ENCODE measurements around the gene SRCAP. TPM values are rescaled to one million over a fixed set of nuclear protein-coding genes. Genes with fewer than 3 reads are reported as not detected.

SRCAP gene
- total RNA-seq, 1 experiment from 2014 or later = 58.5 TPM

DNA sequence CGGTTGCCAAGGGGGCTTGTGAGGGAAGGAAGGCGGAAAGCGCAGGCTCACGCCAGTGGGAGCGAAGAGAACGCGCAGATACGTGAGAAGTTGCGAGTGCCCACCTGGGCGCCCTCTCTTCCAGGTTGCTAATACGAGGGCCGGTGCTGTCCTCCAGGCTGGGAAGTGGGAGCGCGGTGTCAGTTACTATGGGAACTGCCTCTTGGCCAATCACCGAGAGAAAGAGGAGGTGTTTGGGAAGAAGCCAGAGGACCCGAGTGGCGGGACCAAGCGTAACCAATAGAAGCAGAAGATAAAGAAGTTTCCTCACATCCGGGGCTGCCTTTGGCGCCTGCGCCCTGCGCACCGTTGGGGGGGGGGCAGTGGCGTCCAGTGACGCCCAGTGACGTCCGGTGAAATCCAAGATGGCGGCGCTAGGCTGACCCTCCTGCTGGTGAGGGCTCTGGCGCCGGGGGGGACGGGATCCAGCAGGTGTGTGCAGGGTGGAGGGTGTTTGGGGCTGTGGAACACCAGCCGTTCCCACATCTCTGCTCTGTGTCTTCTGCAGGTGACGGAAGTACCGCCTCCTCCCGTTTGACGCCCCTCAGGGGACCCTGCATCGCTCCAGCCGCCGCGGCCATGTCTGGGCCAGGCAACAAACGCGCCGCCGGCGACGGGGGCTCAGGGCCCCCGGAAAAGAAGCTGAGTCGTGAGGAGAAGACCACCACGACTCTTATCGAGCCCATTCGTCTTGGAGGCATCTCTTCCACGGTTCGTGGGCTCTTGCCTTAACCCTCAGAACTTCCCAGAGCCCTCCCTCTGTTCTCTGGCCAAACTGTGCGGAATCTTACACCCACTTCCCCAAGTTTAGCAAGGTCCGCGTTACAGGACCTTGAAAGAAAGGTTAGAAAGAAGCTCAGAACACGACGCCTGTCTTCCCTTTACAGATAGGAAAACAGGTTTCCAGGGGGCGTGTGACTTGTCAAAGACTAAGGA lies 63.2 kb downstream of the SRCAP start, which contains the start of the genes CFAP119 and RNF40 (continued):
- TF ChIP-seq, protein P1, sequence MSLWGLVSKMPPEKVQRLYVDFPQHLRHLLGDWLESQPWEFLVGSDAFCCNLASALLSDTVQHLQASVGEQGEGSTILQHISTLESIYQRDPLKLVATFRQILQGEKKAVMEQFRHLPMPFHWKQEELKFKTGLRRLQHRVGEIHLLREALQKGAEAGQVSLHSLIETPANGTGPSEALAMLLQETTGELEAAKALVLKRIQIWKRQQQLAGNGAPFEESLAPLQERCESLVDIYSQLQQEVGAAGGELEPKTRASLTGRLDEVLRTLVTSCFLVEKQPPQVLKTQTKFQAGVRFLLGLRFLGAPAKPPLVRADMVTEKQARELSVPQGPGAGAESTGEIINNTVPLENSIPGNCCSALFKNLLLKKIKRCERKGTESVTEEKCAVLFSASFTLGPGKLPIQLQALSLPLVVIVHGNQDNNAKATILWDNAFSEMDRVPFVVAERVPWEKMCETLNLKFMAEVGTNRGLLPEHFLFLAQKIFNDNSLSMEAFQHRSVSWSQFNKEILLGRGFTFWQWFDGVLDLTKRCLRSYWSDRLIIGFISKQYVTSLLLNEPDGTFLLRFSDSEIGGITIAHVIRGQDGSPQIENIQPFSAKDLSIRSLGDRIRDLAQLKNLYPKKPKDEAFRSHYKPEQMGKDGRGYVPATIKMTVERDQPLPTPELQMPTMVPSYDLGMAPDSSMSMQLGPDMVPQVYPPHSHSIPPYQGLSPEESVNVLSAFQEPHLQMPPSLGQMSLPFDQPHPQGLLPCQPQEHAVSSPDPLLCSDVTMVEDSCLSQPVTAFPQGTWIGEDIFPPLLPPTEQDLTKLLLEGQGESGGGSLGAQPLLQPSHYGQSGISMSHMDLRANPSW (CRISPR knock-in tag; conservative IDR thresholded peaks at IDR 0.05; ENCODE audit: low read depth) = no peak
- TF ChIP-seq, protein P2, sequence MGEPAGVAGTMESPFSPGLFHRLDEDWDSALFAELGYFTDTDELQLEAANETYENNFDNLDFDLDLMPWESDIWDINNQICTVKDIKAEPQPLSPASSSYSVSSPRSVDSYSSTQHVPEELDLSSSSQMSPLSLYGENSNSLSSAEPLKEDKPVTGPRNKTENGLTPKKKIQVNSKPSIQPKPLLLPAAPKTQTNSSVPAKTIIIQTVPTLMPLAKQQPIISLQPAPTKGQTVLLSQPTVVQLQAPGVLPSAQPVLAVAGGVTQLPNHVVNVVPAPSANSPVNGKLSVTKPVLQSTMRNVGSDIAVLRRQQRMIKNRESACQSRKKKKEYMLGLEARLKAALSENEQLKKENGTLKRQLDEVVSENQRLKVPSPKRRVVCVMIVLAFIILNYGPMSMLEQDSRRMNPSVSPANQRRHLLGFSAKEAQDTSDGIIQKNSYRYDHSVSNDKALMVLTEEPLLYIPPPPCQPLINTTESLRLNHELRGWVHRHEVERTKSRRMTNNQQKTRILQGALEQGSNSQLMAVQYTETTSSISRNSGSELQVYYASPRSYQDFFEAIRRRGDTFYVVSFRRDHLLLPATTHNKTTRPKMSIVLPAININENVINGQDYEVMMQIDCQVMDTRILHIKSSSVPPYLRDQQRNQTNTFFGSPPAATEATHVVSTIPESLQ (CRISPR knock-in tag; IDR thresholded peaks at IDR 0.05) = no peak
- TF ChIP-seq TP53 (CRISPR knock-in tag; IDR thresholded peaks at IDR 0.05) (no peak), NFE2L1 (CRISPR knock-in tag; IDR thresholded peaks at IDR 0.05) (no peak), ZNF232 (CRISPR knock-in tag; IDR thresholded peaks at IDR 0.05) (0 out of 2 replicates have a peak, but pooled peaks have one; percentile 29), OVOL2 (CRISPR knock-in tag; IDR thresholded peaks at IDR 0.05; ENCODE audit: borderline replicate concordance) (no peak), TEAD4 (CRISPR knock-in tag; IDR thresholded peaks at IDR 0.05) (no peak), EMX1 (CRISPR knock-in tag; IDR thresholded peaks at IDR 0.05) (0 out of 2 replicates have a peak, but pooled peaks have one; percentile 10), CREB1 (CRISPR knock-in tag; IDR thresholded peaks at IDR 0.05) (no peak), ZNF121 (CRISPR knock-in tag; IDR thresholded peaks at IDR 0.05) (no peak), ZNF423 (CRISPR knock-in tag; IDR thresholded peaks at IDR 0.05) (no peak), ZNF317 (CRISPR knock-in tag; IDR thresholded peaks at IDR 0.05; ENCODE audit: borderline replicate concordance, low read depth) (no peak), ZNF263 (CRISPR knock-in tag; IDR thresholded peaks at IDR 0.05; ENCODE audit: low read depth) (no peak), ZNF416 (CRISPR knock-in tag; IDR thresholded peaks at IDR 0.05) (no peak)
- TF ChIP-seq, protein P3, sequence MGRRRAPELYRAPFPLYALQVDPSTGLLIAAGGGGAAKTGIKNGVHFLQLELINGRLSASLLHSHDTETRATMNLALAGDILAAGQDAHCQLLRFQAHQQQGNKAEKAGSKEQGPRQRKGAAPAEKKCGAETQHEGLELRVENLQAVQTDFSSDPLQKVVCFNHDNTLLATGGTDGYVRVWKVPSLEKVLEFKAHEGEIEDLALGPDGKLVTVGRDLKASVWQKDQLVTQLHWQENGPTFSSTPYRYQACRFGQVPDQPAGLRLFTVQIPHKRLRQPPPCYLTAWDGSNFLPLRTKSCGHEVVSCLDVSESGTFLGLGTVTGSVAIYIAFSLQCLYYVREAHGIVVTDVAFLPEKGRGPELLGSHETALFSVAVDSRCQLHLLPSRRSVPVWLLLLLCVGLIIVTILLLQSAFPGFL (CRISPR knock-in tag; IDR thresholded peaks at IDR 0.05; ENCODE audit: borderline replicate concordance) = no peak
- TF ChIP-seq, protein P4, sequence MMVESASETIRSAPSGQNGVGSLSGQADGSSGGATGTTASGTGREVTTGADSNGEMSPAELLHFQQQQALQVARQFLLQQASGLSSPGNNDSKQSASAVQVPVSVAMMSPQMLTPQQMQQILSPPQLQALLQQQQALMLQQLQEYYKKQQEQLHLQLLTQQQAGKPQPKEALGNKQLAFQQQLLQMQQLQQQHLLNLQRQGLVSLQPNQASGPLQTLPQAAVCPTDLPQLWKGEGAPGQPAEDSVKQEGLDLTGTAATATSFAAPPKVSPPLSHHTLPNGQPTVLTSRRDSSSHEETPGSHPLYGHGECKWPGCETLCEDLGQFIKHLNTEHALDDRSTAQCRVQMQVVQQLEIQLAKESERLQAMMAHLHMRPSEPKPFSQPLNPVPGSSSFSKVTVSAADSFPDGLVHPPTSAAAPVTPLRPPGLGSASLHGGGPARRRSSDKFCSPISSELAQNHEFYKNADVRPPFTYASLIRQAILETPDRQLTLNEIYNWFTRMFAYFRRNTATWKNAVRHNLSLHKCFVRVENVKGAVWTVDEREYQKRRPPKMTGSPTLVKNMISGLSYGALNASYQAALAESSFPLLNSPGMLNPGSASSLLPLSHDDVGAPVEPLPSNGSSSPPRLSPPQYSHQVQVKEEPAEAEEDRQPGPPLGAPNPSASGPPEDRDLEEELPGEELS (CRISPR knock-in tag; IDR thresholded peaks at IDR 0.05) = no peak
- TF ChIP-seq, protein P5, sequence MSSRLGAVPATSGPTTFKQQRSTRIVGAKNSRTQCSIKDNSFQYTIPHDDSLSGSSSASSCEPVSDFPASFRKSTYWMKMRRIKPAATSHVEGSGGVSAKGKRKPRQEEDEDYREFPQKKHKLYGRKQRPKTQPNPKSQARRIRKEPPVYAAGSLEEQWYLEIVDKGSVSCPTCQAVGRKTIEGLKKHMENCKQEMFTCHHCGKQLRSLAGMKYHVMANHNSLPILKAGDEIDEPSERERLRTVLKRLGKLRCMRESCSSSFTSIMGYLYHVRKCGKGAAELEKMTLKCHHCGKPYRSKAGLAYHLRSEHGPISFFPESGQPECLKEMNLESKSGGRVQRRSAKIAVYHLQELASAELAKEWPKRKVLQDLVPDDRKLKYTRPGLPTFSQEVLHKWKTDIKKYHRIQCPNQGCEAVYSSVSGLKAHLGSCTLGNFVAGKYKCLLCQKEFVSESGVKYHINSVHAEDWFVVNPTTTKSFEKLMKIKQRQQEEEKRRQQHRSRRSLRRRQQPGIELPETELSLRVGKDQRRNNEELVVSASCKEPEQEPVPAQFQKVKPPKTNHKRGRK (CRISPR knock-in tag; IDR thresholded peaks at IDR 0.05; ENCODE audit: borderline replicate concordance) = no peak
- TF ChIP-seq, protein P6, sequence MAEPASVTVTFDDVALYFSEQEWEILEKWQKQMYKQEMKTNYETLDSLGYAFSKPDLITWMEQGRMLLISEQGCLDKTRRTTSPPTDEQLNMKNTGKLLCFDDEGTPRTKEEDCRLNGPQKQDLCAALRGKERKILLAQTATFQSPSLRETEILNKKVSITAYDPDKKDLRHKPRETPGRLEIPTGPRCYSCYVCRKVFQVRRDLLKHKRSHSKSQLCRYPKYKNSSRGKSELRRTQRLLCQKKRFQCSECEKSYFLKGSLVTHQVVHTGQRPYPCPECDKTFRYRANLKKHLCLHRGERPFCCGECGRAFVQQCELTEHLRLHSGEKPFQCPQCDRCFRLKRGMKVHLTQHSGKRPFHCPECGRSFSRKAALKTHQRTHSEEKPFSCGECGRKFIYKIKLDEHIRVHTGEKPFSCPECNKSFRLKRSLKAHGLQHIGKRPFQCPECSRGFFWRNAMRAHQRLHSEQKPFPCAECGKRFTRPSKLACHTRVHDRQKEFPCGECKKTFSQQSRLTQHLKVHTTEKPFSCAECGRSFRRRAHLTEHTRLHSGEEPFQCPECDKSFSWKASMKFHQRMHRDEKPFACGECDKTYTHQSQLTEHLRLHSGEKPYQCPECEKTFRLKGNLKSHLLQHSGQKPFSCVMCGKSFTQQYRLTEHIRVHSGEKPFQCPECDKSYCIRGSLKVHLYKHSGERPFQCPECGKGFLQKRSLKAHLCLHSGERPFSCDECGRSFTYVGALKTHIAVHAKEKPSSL (CRISPR knock-in tag; conservative IDR thresholded peaks at IDR 0.05) = no peak
- TF ChIP-seq, protein P7, sequence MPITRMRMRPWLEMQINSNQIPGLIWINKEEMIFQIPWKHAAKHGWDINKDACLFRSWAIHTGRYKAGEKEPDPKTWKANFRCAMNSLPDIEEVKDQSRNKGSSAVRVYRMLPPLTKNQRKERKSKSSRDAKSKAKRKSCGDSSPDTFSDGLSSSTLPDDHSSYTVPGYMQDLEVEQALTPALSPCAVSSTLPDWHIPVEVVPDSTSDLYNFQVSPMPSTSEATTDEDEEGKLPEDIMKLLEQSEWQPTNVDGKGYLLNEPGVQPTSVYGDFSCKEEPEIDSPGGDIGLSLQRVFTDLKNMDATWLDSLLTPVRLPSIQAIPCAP (CRISPR knock-in tag; IDR thresholded peaks at IDR 0.05) = no peak
- TF ChIP-seq, protein P8, sequence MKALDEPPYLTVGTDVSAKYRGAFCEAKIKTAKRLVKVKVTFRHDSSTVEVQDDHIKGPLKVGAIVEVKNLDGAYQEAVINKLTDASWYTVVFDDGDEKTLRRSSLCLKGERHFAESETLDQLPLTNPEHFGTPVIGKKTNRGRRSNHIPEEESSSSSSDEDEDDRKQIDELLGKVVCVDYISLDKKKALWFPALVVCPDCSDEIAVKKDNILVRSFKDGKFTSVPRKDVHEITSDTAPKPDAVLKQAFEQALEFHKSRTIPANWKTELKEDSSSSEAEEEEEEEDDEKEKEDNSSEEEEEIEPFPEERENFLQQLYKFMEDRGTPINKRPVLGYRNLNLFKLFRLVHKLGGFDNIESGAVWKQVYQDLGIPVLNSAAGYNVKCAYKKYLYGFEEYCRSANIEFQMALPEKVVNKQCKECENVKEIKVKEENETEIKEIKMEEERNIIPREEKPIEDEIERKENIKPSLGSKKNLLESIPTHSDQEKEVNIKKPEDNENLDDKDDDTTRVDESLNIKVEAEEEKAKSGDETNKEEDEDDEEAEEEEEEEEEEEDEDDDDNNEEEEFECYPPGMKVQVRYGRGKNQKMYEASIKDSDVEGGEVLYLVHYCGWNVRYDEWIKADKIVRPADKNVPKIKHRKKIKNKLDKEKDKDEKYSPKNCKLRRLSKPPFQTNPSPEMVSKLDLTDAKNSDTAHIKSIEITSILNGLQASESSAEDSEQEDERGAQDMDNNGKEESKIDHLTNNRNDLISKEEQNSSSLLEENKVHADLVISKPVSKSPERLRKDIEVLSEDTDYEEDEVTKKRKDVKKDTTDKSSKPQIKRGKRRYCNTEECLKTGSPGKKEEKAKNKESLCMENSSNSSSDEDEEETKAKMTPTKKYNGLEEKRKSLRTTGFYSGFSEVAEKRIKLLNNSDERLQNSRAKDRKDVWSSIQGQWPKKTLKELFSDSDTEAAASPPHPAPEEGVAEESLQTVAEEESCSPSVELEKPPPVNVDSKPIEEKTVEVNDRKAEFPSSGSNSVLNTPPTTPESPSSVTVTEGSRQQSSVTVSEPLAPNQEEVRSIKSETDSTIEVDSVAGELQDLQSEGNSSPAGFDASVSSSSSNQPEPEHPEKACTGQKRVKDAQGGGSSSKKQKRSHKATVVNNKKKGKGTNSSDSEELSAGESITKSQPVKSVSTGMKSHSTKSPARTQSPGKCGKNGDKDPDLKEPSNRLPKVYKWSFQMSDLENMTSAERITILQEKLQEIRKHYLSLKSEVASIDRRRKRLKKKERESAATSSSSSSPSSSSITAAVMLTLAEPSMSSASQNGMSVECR (CRISPR knock-in tag; IDR thresholded peaks at IDR 0.05; ENCODE audit: borderline replicate concordance) = peak; percentile 8; the same call in 1 of the 2 replicates

All from WTC11 (cell line).